Measurements from ENCODE around the gene ASAP3. TPM values are rescaled to one million over a fixed set of nuclear protein-coding genes. Genes with fewer than 3 reads are reported as not detected.

Gene ASAP3
- total and polyA plus RNA-seq, 9 of the 15 experiments (the other 6 are each of a cell fraction or from before 2014, with no cell fraction given) = 1.7 to 31.2 (median 17.4) TPM

DNA sequence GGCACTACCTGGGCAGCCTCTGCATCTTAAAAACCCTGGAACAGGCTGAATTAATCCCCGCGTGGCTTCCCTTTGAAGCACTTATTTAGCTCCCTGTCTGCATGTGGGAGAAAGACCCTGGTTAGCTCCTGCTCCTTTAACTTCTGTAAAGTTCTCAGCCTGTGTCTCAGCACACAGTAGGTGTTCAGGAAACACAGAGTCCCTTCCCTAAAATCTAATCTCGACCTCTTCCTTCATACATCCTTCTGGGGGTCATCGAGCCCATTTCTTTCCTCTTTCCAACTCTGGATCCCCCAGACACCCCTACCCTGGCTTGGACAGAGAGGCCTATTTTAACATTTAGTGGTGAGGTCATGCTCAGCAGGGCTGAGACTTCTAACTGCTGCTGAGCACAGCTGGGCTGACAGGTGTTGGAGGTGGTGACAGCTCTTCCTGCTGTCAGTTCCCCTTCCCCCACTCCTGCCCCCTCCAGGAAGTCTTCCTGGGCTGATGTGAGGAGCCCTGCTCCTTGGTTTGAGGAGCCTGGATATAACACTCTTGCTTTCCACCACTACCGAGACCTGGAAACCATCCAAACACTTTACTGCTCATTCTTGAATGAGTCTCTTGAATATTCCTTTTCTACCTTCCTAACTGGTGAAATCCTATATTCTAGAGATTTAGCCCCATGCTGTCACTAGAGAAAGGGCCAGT lies 41.7 kb upstream of the ASAP3 start:
- DNase-seq (ENCODE audit: extremely low read depth in 1 of 4, low spot score in 3 of 4) (peak in 1 of 4 experiments; percentile 29), FAIRE-seq (no peak), ATAC-seq (no peak)
- Histone ChIP-seq H3K79me2 (ENCODE audit: control insufficient read depth, insufficient read depth, low read length) (peaks cover 62% of the 10 kb centered on the region), H2AFZ (ENCODE audit: low read depth, low read length) (no peak overlapping the region), H3K4me1 (replicated peaks in 1 of 2; ENCODE audit: control insufficient read depth in 2 of 2, insufficient read depth in 2 of 2, low read length in 2 of 2) (peaks cover 40 to 53% of the 10 kb centered on the region in 2 experiments), H3K4me3 (no peak overlapping the region), H3K9ac (ENCODE audit: insufficient read depth in 1 of 2, low read depth in 2 of 2, low read length in 2 of 2) (peak overlapping the region in 1 of 2 experiments; percentile 53; a peak in 1 of 4 replicates), H3K36me3 (ENCODE audit: control insufficient read depth, insufficient read depth, low read length) (peaks cover 61% of the 10 kb centered on the region), H3K27me3 (ENCODE audit: control insufficient read depth in 2 of 2, insufficient read depth in 2 of 2, low read length in 2 of 2) (no peaks in the 10 kb centered on the region), H3K9me3 (replicated peaks; ENCODE audit: control insufficient read depth, insufficient read depth, low read depth, low read length) (no peaks in the 10 kb centered on the region), H4K20me1 (replicated peaks; ENCODE audit: control insufficient read depth, insufficient read depth, low read length) (peaks cover 31% of the 10 kb centered on the region), H3K4me2 (ENCODE audit: insufficient read depth, low read length) (no peak overlapping the region), H3K27ac (ENCODE audit: extremely low read depth, low read depth, low read length) (no peak overlapping the region), H3K9me1 (ENCODE audit: control insufficient read depth, insufficient read depth, low read length) (peaks cover 19% of the 10 kb centered on the region)
- intact Hi-C loops (cut with micrococcal nuclease) (no loop called here), in situ Hi-C loops (cut with MboI) (no loop called here)
- no TSS peak for BruUV-seq (replicated peaks)
- CTCF ChIA-PET (ENCODE audit: low intra/inter-chr PET ratio) = no interaction called here
- POLR2A ChIA-PET = interaction anchor here (0.6 to 7.0 kb wide), 8 partner anchors 9 to 277 kb away, joined by 3 to 65 read pairs (median 4); no protein-coding TSS in a partner anchor
- WGBS (ENCODE audit: insufficient coverage, low coverage, missing lambda C conversion rate) = 59% methylated on average over 5 of the region's 5 CpGs
- no peak for TF ChIP-seq COPS2 (conservative IDR thresholded peaks at IDR 0.05)
- TF ChIP-seq EP400 (IDR thresholded peaks at IDR 0.05) = no peak
- TF ChIP-seq, protein P1, sequence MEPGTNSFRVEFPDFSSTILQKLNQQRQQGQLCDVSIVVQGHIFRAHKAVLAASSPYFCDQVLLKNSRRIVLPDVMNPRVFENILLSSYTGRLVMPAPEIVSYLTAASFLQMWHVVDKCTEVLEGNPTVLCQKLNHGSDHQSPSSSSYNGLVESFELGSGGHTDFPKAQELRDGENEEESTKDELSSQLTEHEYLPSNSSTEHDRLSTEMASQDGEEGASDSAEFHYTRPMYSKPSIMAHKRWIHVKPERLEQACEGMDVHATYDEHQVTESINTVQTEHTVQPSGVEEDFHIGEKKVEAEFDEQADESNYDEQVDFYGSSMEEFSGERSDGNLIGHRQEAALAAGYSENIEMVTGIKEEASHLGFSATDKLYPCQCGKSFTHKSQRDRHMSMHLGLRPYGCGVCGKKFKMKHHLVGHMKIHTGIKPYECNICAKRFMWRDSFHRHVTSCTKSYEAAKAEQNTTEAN (CRISPR knock-in tag; IDR thresholded peaks at IDR 0.05) = no peak
- TF ChIP-seq CBFA2T3 (IDR thresholded peaks at IDR 0.05) = peak; percentile 42; the same call in 1 of the 2 replicates
- TF ChIP-seq TBP (optimal IDR thresholded peaks at IDR 0.05; ENCODE audit: low read depth, low read length) = no peak
- TF ChIP-seq SIN3A (IDR thresholded peaks at IDR 0.05; ENCODE audit: borderline replicate concordance in 2 of 2, control insufficient read depth in 1 of 2, low read depth in 2 of 2, low read length in 2 of 2) = peak; percentile 35 to 42; a peak in 1 of 4 replicates
- no peak for TF ChIP-seq HNRNPK (IDR thresholded peaks at IDR 0.05; ENCODE audit: low read depth, low read length, poor library complexity, severe bottlenecking)
- no peak for TF ChIP-seq MCM3 (IDR thresholded peaks at IDR 0.05)
- TF ChIP-seq, protein P2, sequence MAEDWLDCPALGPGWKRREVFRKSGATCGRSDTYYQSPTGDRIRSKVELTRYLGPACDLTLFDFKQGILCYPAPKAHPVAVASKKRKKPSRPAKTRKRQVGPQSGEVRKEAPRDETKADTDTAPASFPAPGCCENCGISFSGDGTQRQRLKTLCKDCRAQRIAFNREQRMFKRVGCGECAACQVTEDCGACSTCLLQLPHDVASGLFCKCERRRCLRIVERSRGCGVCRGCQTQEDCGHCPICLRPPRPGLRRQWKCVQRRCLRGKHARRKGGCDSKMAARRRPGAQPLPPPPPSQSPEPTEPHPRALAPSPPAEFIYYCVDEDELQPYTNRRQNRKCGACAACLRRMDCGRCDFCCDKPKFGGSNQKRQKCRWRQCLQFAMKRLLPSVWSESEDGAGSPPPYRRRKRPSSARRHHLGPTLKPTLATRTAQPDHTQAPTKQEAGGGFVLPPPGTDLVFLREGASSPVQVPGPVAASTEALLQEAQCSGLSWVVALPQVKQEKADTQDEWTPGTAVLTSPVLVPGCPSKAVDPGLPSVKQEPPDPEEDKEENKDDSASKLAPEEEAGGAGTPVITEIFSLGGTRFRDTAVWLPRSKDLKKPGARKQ (CRISPR knock-in tag; IDR thresholded peaks at IDR 0.05) = no peak
- TF ChIP-seq FOXA1 (IDR thresholded peaks at IDR 0.05; ENCODE audit: borderline replicate concordance) = no peak
- TF ChIP-seq NFIC (IDR thresholded peaks at IDR 0.05) = peak; percentile 35
- TF ChIP-seq ELF2 (CRISPR knock-in tag; IDR thresholded peaks at IDR 0.05) = no peak
- TF ChIP-seq ZKSCAN1 (IDR thresholded peaks at IDR 0.05; ENCODE audit: low read depth, low read length) = peak; percentile 96
- no peak for TF ChIP-seq CSDE1 (IDR thresholded peaks at IDR 0.05)
- TF ChIP-seq, protein P3, sequence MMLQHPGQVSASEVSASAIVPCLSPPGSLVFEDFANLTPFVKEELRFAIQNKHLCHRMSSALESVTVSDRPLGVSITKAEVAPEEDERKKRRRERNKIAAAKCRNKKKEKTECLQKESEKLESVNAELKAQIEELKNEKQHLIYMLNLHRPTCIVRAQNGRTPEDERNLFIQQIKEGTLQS (IDR thresholded peaks at IDR 0.05) = 0 out of 2 replicates have a peak, but pooled peaks have one; percentile 21
- TF ChIP-seq, protein P3 (CRISPR knock-in tag; conservative IDR thresholded peaks at IDR 0.05) = no peak
- TF ChIP-seq, protein P4, sequence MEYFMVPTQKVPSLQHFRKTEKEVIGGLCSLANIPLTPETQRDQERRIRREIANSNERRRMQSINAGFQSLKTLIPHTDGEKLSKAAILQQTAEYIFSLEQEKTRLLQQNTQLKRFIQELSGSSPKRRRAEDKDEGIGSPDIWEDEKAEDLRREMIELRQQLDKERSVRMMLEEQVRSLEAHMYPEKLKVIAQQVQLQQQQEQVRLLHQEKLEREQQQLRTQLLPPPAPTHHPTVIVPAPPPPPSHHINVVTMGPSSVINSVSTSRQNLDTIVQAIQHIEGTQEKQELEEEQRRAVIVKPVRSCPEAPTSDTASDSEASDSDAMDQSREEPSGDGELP (CRISPR knock-in tag; IDR thresholded peaks at IDR 0.05; ENCODE audit: borderline replicate concordance) = peak; percentile 42; the same call in 1 of the 2 replicates
- TF ChIP-seq STAT5A (IDR thresholded peaks at IDR 0.05; ENCODE audit: borderline replicate concordance, low read length) = no peak
- TF ChIP-seq MYNN (IDR thresholded peaks at IDR 0.05) = no peak
- no peak for TF ChIP-seq MYNN (CRISPR knock-in tag; IDR thresholded peaks at IDR 0.05)
